SK-N-SH treated with all-trans-retinoic acid at 6 μM for 48 hours (cell line): Measurements from ENCODE around the gene DOCK1.

ENCODE experiments used
- ATAC-seq: fragments of 200-7000 bp; cut with Tn5 transposase; 3 replicates; pipeline ENCODE4 v1.9.1; 2020; ENCODE audit warnings: mild to moderate bottlenecking, moderate library complexity
- BACH2 ChIP-seq: fragments of 250-450 bp; sonication (Bioruptor Pico); IDR thresholded peaks from 2 replicates; pipeline ENCODE4 v1.9.0; 2021; ENCODE audit warnings: mild to moderate bottlenecking, borderline replicate concordance
- CREB5 ChIP-seq: fragments of 250-450 bp; sonication (Bioruptor Pico); IDR thresholded peaks from 2 replicates; pipeline ENCODE4 v1.5.1; 2020; ENCODE audit warnings: low read depth, mild to moderate bottlenecking, moderate library complexity
- CSDC2 ChIP-seq: fragments of 250-450 bp; sonication (Bioruptor Pico); IDR thresholded peaks from 2 replicates; pipeline ENCODE4 v1.5.0; 2020; ENCODE audit warnings: mild to moderate bottlenecking, moderate library complexity
- CSRNP3 ChIP-seq: fragments of 250-450 bp; sonication (Bioruptor Pico); IDR thresholded peaks from 2 replicates; pipeline ENCODE4 v1.5.1; 2021; ENCODE audit warnings: mild to moderate bottlenecking, moderate library complexity
- ESRRG ChIP-seq: fragments of 250-450 bp; sonication (Bioruptor Pico); IDR thresholded peaks from 2 replicates; pipeline ENCODE4 v1.6.1; 2021; ENCODE audit warnings: mild to moderate bottlenecking
- GLIS3 ChIP-seq: fragments of 250-450 bp; sonication (Bioruptor Pico); IDR thresholded peaks from 2 replicates; pipeline ENCODE4 v1.5.0; 2020; ENCODE audit warnings: mild to moderate bottlenecking, moderate library complexity
- ISL1 ChIP-seq: fragments of 250-450 bp; sonication (Bioruptor Pico); IDR thresholded peaks from 2 replicates; pipeline ENCODE4 v2.1.2; 2022; ENCODE audit warnings: mild to moderate bottlenecking, moderate library complexity
- PATZ1 ChIP-seq: fragments of 250-450 bp; sonication (Bioruptor Pico); IDR thresholded peaks from 2 replicates; pipeline ENCODE4 v1.8.0; 2020; ENCODE audit warnings: mild to moderate bottlenecking, moderate library complexity, borderline replicate concordance
- POU6F1 ChIP-seq: fragments of 250-450 bp; sonication (Bioruptor Pico); IDR thresholded peaks from 2 replicates; pipeline ENCODE4 v1.8.0; 2021; ENCODE audit warnings: low read depth, mild to moderate bottlenecking, moderate library complexity, borderline replicate concordance
- PPARA ChIP-seq: fragments of 250-450 bp; sonication (Bioruptor Pico); IDR thresholded peaks from 2 replicates; pipeline ENCODE4 v1.5.0; 2020; ENCODE audit warnings: mild to moderate bottlenecking, borderline replicate concordance
- RARB ChIP-seq: fragments of 250-450 bp; sonication (Bioruptor Pico); IDR thresholded peaks from 2 replicates; pipeline ENCODE4 v1.8.0; 2021; ENCODE audit warnings: mild to moderate bottlenecking, moderate library complexity
- SNAI2 ChIP-seq: fragments of 250-450 bp; sonication (Bioruptor Pico); IDR thresholded peaks from 2 replicates; pipeline ENCODE4 v1.5.0; 2020; ENCODE audit warnings: mild to moderate bottlenecking, moderate library complexity
- TCF4 ChIP-seq: fragments of 250-450 bp; sonication (Bioruptor Pico); IDR thresholded peaks from 2 replicates; pipeline ENCODE4 v1.8.0; 2021; ENCODE audit warnings: mild to moderate bottlenecking, moderate library complexity, borderline replicate concordance
- TOX ChIP-seq: fragments of 250-450 bp; sonication (Bioruptor Pico); IDR thresholded peaks from 2 replicates; pipeline ENCODE4 v1.8.0; 2021; ENCODE audit warnings: mild to moderate bottlenecking, moderate library complexity, borderline replicate concordance
- TSHZ2 ChIP-seq: fragments of 250-450 bp; sonication (Bioruptor Pico); IDR thresholded peaks from 2 replicates; pipeline ENCODE4 v1.5.0; 2020; ENCODE audit warnings: mild to moderate bottlenecking, moderate library complexity
- ZC3H10 ChIP-seq: fragments of 250-450 bp; sonication (Bioruptor Pico); IDR thresholded peaks from 2 replicates; pipeline ENCODE4 v1.5.1; 2021; ENCODE audit warnings: mild to moderate bottlenecking, moderate library complexity
- ZFP3 ChIP-seq: fragments of 250-450 bp; sonication (Bioruptor Pico); IDR thresholded peaks from 2 replicates; pipeline ENCODE4 v1.5.0; 2020; ENCODE audit warnings: mild to moderate bottlenecking, moderate library complexity
- ZFP30 ChIP-seq: fragments of 450-650 bp; formaldehyde crosslinking; IDR thresholded peaks from 2 replicates; pipeline ENCODE4 v1.5.0; 2022; ENCODE audit warnings: mild to moderate bottlenecking, moderate library complexity
- ZNF70 ChIP-seq: fragments of 450-650 bp; formaldehyde crosslinking; IDR thresholded peaks from 2 replicates; pipeline ENCODE4 v1.5.0; 2020; ENCODE audit warnings: mild to moderate bottlenecking, moderate library complexity
- ZNF8 ChIP-seq: fragments of 450-650 bp; formaldehyde crosslinking; IDR thresholded peaks from 2 replicates; pipeline ENCODE4 v1.5.0; 2020; ENCODE audit warnings: mild to moderate bottlenecking, moderate library complexity

Gene DOCK1

GRCh38 chr10:127349737-127350136, 444.5 kb downstream of the DOCK1 start:
- no peak for ATAC-seq
- TF ChIP-seq PATZ1 (no peak), CREB5 (CRISPR knock-in tag) (no peak), POU6F1 (no peak), ZFP3 (no peak), TSHZ2 (no peak), RARB (no peak), BACH2 (no peak), ESRRG (CRISPR knock-in tag) (no peak), TOX (CRISPR knock-in tag) (no peak), SNAI2 (CRISPR knock-in tag) (no peak), GLIS3 (CRISPR knock-in tag) (no peak), ZFP30 (no peak), CSRNP3 (CRISPR knock-in tag) (no peak), TCF4 (CRISPR knock-in tag) (no peak), ISL1 (CRISPR knock-in tag) (no peak), CSDC2 (CRISPR knock-in tag) (no peak), PPARA (no peak), ZNF8 (CRISPR knock-in tag) (no peak)
- TF ChIP-seq, all 23 proteins: peak for 0

- no peak for TF ChIP-seq PATZ1
- no peak for TF ChIP-seq PPARA
- TF ChIP-seq ISL1 (CRISPR knock-in tag) = no peak
- TF ChIP-seq TOX (CRISPR knock-in tag) = no peak
- no peak for TF ChIP-seq ZNF70 (CRISPR knock-in tag)
- no peak for TF ChIP-seq ZNF8 (CRISPR knock-in tag)
- ATAC-seq = no peak
Measured at GRCh38 chr10:127351542-127351941, 446.3 kb downstream of the DOCK1 start.

- TF ChIP-seq BACH2 (no peak), PPARA (no peak), ZC3H10 (CRISPR knock-in tag) (no peak), RARB (no peak)
- TF ChIP-seq, all 23 proteins: peak for 0
- no peak for ATAC-seq
Measured at GRCh38 chr10:127353544-127353943, 448.3 kb downstream of the DOCK1 start.
